Measurements from ENCODE around the gene NSF.
"Not testable (repeated sequence)": the region's sequence is repeated elsewhere in the genome, so short reads cannot be mapped to it uniquely, and the experiment has no call there.

NSF gene

DNA sequence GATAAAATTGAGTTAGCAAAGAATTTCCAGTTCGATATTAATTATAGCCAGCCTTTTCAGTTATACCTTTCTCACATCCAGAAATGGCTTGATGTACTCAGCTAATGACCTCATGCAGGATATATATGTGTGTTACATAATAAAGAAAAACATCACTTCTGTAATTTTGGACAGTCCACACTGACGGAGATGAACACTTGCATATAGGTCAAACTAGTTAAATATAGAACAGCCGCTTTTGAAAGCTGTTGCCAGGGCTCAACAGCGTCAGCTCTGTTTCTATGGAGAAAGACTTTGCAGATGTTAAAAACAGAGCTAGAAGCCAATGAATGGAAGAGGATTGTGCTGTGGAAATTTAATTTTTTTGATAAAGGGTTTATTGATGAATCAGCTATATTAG is 94.8 kb downstream of the NSF start:
- DNase-seq (ENCODE audit: low read depth); H3K4me3 ChIP-seq (ENCODE audit: low read depth, low read length): not testable (repeated sequence)

DNA sequence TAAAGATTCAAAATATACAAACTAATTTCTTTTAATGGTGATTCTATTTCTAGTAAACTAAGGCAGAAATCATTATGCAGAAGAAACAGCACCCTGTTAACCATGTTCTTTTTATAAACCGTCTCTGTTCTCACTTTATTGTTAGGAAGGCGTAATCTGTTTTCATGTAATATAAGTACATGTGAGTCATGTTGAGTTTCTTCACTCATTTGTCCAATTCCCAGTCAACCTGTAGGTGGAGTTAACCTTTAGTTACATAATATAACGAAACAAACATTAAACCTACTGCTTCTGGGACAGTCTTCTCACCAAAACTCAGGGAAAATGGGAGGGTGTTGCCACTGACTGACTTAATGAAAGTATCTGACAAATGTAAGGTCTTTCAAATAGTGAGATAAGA is 101.7 kb downstream of the NSF start:
- not testable (repeated sequence) for H3K4me3 ChIP-seq (ENCODE audit: low read depth, low read length); DNase-seq (ENCODE audit: low read depth)

DNA sequence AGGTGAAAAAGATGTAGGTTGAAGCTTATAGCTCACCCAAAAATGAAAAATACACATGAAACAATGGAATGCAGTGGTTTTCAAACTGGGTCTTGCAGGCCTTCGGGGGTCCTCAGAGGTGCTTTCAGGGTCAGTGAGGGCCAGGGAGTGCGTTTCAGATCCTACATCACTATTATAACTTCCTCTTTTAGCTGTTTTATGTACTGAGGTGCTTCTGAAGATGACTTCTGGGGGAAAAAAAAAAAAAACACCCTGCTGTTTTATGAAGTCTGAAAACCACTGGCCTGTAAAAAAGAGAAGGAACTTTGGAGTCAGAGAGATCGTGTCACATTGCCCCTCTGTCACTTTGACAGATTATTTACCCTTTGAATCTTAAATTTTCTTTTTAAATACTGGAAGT is 102.8 kb downstream of the NSF start:
- not testable (repeated sequence) for H3K4me3 ChIP-seq (ENCODE audit: low read depth, low read length); DNase-seq (ENCODE audit: low read depth)

DNA sequence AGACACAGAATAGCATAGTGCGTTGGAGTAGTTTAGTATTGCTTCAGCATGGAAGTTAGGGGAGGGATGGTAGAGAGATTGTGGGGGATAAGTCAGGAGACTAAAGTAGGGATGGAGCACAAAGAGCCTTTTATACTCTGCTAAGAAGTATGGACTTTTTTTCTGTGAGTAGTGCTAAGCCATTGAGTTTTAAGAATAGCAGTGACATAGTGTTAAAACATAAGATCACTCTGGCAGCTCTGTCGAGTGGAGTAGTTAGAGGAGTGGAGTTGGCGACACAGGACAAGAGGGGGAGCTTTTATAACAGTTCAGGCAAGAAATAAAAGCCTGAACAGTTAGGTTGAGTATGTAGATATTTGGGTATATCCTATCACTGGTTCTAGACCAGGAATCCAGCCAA is 106.1 kb downstream of the NSF start:
- H3K4me3 ChIP-seq (ENCODE audit: low read depth, low read length); DNase-seq (ENCODE audit: low read depth): not testable (repeated sequence)

DNA sequence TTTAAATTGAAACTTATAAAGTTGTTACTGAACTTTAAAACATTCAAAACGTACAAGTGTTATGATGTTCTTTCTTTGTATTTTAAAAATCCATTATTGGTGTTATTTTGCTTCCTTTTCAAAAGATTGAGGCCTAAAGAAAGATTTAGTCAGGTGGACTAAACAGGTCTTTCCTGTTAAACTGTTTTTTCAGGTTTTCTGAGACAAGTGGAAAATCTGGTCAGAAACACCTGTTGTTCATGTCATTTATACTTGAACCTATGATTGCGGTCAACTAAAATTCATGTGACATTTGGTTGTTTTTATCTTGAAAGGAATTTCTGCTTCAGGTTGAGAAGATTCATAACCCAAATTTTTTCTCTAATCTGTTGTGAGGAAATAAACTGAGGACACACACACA is 108.5 kb downstream of the NSF start:
- not testable (repeated sequence) for DNase-seq (ENCODE audit: low read depth); H3K4me3 ChIP-seq (ENCODE audit: low read depth, low read length)

DNA sequence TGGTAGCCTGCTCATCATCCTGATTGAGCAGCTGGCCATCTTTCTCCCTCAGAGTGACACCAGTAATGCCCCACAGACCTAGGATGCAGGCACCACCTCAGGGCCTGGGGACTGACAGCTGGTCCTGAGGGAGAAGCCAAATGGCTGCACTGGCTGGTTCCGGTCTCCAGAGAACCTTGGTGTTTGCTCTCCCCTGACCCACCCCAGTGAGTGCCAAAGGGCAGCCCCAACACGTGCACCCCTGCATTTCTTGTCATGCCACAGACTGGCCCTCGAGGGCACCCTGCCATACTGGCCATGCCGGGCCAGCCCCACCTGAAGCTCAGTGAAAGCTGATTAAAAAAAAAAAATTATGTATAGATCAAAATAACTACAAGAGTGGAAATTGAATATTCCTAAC is 127.5 kb downstream of the NSF start:
- TF ChIP-seq, protein P1, sequence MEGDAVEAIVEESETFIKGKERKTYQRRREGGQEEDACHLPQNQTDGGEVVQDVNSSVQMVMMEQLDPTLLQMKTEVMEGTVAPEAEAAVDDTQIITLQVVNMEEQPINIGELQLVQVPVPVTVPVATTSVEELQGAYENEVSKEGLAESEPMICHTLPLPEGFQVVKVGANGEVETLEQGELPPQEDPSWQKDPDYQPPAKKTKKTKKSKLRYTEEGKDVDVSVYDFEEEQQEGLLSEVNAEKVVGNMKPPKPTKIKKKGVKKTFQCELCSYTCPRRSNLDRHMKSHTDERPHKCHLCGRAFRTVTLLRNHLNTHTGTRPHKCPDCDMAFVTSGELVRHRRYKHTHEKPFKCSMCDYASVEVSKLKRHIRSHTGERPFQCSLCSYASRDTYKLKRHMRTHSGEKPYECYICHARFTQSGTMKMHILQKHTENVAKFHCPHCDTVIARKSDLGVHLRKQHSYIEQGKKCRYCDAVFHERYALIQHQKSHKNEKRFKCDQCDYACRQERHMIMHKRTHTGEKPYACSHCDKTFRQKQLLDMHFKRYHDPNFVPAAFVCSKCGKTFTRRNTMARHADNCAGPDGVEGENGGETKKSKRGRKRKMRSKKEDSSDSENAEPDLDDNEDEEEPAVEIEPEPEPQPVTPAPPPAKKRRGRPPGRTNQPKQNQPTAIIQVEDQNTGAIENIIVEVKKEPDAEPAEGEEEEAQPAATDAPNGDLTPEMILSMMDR (IDR thresholded peaks at IDR 0.05; ENCODE audit: insufficient read depth, low read depth, low read length, missing control alignments): no peak
- no peak overlapping the region for H3K4me3 ChIP-seq (ENCODE audit: low read depth, low read length)
- no peak for DNase-seq (ENCODE audit: low read depth)

DNA sequence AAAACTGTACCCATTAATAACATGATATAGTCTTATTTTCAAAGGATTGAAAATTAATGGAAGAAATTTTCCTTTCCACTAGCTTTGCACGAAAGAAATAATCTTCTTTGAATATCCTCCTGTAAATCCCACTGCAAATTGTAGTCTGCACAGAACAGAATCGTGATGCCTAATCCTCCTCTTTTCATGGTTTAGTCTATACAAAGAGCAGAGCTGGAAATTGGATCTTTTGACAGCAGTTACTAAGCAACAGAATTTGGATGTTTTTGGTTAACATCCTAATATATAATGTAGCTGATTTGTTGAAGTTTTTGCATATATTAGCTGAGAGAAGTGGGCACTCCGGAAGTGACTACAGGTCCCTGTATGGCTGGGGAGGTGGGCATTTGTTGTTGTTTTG is 129.4 kb downstream of the NSF start:
- no peak for DNase-seq (ENCODE audit: low read depth)
- TF ChIP-seq, protein P1 (IDR thresholded peaks at IDR 0.05; ENCODE audit: insufficient read depth, low read depth, low read length, missing control alignments): no peak
- no peak overlapping the region for H3K4me3 ChIP-seq (ENCODE audit: low read depth, low read length)

DNA sequence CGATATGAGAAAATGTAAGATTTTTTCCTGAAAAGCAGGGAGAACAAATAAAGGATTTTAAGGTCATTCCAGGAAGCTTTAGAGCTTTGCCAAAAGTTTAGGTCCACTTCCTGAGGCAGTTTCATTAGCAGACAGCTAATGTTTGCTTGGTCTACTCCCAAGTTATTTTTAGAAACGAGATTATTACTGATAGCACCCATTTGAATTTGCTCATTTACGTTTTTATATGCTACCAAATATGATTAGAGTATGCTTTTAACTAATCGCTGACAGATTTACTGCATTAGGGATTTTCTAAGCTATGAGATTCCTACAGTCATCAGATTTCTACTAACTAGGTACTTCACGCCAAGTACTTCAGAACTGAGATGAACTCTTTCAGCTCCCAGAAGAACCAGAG is 129.9 kb downstream of the NSF start:
- DNase-seq (ENCODE audit: low read depth): no peak
- H3K4me3 ChIP-seq (ENCODE audit: low read depth, low read length): no peak overlapping the region

DNA sequence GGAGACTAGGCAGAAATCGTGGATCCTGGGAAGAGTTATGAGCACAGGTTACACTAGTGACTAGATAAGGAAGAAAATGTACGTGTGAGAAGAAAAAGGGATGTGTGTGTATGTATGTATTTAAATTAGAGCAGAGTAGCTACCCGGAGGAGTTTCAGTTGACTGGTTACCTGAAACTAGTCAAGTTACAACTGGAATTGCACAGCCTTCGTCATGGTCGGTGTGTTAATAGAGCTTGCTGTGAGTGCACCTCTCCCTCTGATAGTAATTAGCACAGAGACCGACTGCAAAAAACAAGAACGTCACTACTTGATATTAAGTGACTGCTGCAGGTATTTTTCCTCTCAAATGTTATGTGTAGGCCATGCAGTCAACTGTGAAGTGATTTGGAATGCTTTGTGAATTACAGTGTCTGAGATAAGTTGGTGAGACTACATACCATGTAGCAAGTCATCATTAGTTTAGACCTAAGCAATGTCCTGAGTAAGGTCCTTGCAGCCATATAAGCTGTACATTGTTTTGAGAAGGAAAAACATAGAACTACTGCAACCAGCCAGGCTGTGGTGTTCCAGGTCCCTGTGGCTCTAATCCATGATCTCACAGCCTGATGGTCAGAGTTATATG is 132.3 kb downstream of the NSF start:
- DNase-seq (ENCODE audit: low read depth): no peak
- TF ChIP-seq, protein P1 (IDR thresholded peaks at IDR 0.05; ENCODE audit: insufficient read depth, low read depth, low read length, missing control alignments): no peak
- no peak overlapping the region for H3K4me3 ChIP-seq (ENCODE audit: low read depth, low read length)

More for the DNA sequence above, 129.9 kb downstream of the NSF start:
- TF ChIP-seq, protein P1 (IDR thresholded peaks at IDR 0.05; ENCODE audit: insufficient read depth, low read depth, low read length, missing control alignments): no peak

DNA sequence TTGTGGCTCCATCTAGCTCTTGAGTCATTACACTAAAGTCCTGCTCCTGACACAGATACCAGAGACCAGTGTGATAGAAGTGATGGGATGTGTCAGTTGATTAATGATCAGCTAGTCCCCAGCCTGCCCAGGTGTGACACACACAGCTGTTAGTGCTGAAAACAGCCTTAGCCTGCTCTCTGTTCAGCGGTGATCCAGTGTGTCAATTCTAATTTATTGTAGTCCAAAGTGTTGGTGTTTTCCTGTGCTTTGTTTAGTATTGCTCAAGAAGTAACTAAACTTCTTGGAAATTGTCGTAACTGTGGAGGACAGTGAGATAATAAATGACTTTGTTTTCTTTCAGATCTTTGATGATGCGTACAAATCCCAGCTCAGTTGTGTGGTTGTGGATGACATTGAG is 135.7 kb downstream of the NSF start:
- no peak overlapping the region for H3K4me3 ChIP-seq (ENCODE audit: low read depth, low read length)
- no peak for DNase-seq (ENCODE audit: low read depth)
- TF ChIP-seq, protein P1 (IDR thresholded peaks at IDR 0.05; ENCODE audit: insufficient read depth, low read depth, low read length, missing control alignments): no peak

Measured in GM12865 (cell line).